ENCODE data around the gene PON1. TPM values are rescaled to one million over a fixed set of nuclear protein-coding genes. Genes with fewer than 3 reads are reported as not detected.

The PON1 gene
- total RNA-seq, 4 donors from 2014 or later = 0.31 TPM; not detected in 3

DNA sequence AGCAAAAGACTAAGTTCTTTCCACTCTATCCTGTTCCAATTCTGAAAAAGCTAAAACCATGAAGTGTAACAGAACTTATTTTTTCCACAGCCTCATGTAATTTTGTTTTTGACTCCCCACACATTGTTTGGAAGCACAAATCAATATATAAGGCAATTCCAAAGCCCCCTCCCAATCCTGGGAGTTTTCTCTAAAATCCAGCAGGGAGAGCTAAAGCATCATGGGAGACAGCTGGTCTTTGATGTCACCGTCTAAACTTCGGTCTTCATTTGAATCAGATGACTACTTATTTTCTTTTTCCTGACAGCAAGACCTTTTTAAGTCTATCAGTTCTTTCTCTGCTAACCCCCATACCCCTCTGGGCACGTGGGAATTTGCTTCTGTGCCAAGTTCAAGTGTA is 33.3 kb upstream of the PON1 start:
- Histone ChIP-seq H3K27me3 (no peaks in the 10 kb centered on the region), H3K9me3 (no peaks in the 10 kb centered on the region), H3K4me3 (no peak overlapping the region), H3K27ac (no peak overlapping the region), H3K4me1 (no peaks in the 10 kb centered on the region), H3K36me3 (no peaks in the 10 kb centered on the region)
- intact Hi-C loops (cut with DNase I; ENCODE audit: low total_unique reads) (no loop called here), in situ Hi-C loops (cut with MboI; ENCODE audit: low sequenced_read_pairs in 4 of 4) (no loop called here)
- ATAC-seq (no peak), DNase-seq (no peak)
- TF ChIP-seq, protein P1, sequence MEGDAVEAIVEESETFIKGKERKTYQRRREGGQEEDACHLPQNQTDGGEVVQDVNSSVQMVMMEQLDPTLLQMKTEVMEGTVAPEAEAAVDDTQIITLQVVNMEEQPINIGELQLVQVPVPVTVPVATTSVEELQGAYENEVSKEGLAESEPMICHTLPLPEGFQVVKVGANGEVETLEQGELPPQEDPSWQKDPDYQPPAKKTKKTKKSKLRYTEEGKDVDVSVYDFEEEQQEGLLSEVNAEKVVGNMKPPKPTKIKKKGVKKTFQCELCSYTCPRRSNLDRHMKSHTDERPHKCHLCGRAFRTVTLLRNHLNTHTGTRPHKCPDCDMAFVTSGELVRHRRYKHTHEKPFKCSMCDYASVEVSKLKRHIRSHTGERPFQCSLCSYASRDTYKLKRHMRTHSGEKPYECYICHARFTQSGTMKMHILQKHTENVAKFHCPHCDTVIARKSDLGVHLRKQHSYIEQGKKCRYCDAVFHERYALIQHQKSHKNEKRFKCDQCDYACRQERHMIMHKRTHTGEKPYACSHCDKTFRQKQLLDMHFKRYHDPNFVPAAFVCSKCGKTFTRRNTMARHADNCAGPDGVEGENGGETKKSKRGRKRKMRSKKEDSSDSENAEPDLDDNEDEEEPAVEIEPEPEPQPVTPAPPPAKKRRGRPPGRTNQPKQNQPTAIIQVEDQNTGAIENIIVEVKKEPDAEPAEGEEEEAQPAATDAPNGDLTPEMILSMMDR (IDR thresholded peaks at IDR 0.05 in 4 of 5, conservative IDR thresholded peaks at IDR 0.05 in 1 of 5) = no peak
- TF ChIP-seq POLR2A (IDR thresholded peaks at IDR 0.05) = no peak

DNA sequence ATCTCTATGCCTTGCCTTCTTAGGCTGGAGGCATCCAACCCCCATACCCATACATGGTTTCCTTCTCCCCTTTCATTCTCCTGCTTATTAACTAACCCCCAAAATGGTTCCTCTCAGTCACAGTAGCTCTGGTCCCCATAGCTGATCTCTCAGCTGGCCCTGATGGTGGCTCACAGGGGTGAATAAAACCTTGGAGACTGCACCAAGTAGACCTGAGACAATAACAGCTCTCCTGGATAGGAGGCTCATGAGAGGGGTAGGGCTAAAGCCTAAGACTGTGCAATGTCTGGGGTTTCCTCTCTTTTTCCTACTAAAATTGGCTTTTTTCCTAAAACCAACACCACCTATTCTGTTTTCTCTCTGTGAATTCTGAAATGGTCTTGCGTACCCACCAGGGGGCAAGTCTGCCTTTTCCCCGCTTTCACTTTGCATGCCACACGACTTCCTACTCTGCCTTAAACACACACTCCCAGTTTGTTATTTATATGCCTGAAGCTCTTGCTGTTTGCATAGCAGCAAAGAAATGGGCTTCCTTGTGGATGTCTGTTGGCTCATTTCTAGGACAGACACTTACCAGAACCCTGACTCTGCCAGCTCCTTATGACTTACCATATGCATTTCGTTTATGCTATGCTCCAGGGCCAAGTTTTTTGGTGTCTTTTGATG is 18.4 kb upstream of the PON1 start:
- Histone ChIP-seq H3K4me3 (no peak overlapping the region), H3K27ac (no peak overlapping the region), H3K4me1 (no peaks in the 10 kb centered on the region), H3K9me3 (no peaks in the 10 kb centered on the region), H3K27me3 (no peaks in the 10 kb centered on the region), H3K36me3 (no peaks in the 10 kb centered on the region)
- intact Hi-C loops (cut with DNase I; ENCODE audit: low total_unique reads) (no loop called here), in situ Hi-C loops (cut with MboI; ENCODE audit: low sequenced_read_pairs in 4 of 4) (no loop called here)
- DNase-seq (no peak), ATAC-seq (no peak)
- TF ChIP-seq POLR2A (IDR thresholded peaks at IDR 0.05) = no peak
- TF ChIP-seq, protein P1 (IDR thresholded peaks at IDR 0.05 in 4 of 5, conservative IDR thresholded peaks at IDR 0.05 in 1 of 5) = no peak

DNA sequence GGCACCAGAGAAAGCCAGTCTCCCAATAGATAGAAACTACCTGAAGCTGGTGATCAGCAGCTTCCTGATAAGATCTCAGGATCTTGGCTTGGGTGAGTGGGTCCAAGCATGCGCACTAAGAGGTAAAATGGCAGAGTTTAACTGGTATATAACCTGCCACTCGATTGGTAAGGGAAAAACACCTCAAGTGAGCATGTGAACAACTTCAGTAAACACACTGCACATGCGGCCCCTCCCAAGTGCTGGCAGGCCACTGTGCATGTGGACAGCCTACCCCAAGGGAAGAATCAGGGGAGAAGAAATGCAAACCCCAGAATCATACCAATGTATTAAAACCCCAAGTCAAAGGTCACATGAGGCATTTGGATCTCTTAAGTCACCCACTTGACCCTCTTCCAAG is 17.7 kb upstream of the PON1 start:
- no peak overlapping the region for H3K27ac ChIP-seq
- ATAC-seq (no peak), DNase-seq (no peak)
- H3K4me3 ChIP-seq = no peak overlapping the region
- no peaks in the 10 kb centered on the region for H3K36me3 ChIP-seq
- in situ Hi-C loops (cut with MboI; ENCODE audit: low sequenced_read_pairs in 4 of 4) (no loop called here), intact Hi-C loops (cut with DNase I; ENCODE audit: low total_unique reads) (no loop called here)
- TF ChIP-seq POLR2A (IDR thresholded peaks at IDR 0.05) = no peak
- TF ChIP-seq, protein P1 (IDR thresholded peaks at IDR 0.05 in 4 of 5, conservative IDR thresholded peaks at IDR 0.05 in 1 of 5) = no peak
- no peaks in the 10 kb centered on the region for H3K9me3 ChIP-seq
- no peaks in the 10 kb centered on the region for H3K4me1 ChIP-seq
- H3K27me3 ChIP-seq = no peaks in the 10 kb centered on the region

DNA sequence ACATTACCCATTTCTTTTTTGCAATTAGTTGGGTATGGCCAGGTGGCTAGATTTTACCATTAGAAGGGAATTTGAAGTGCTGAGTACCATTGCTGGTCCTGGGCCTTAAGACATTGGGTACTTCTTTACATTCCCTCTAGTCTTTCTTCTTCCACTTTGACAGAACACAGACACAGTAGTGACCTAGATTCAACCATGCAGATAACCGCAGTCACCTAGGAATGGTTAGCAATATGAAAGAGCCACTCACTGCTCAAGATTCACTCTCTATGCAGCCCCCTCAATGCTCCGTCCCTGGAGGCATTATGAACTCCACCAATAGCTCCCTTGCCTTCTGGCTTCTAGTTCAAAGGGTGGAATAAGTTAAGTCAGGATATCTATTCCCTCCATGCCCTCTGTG is 16.2 kb upstream of the PON1 start:
- TF ChIP-seq POLR2A (IDR thresholded peaks at IDR 0.05) = no peak
- TF ChIP-seq, protein P1 (IDR thresholded peaks at IDR 0.05 in 4 of 5, conservative IDR thresholded peaks at IDR 0.05 in 1 of 5) = no peak
- in situ Hi-C loops (cut with MboI; ENCODE audit: low sequenced_read_pairs in 4 of 4) = no loop called here
- Histone ChIP-seq H3K4me1 (no peaks in the 10 kb centered on the region), H3K27ac (no peak overlapping the region), H3K27me3 (no peaks in the 10 kb centered on the region), H3K4me3 (no peak overlapping the region), H3K9me3 (no peaks in the 10 kb centered on the region), H3K36me3 (no peaks in the 10 kb centered on the region)
- DNase-seq (no peak), ATAC-seq (no peak)
- intact Hi-C loops (cut with DNase I; ENCODE audit: low total_unique reads) = no loop called here

DNA sequence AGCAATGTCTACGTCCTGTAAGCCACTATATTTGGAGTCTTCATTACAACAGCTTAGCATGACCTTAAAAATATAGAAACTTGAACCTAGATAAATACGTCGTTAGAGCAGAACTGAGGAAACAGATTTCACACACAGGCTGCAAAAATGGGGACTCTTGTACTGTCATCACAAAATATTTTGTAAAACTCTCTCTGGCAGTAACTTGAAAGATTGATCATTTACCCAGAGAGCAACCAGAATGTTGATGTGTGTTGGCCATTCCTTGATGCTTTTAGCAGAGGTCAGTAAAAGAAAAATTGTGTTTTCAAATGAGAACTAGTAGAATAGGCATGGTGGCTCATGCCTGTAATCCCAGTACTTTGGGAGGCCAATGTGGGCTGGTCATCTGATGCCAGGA is 14.5 kb upstream of the PON1 start:
- Histone ChIP-seq H3K4me1 (no peaks in the 10 kb centered on the region), H3K4me3 (no peak overlapping the region), H3K27ac (no peak overlapping the region), H3K27me3 (no peaks in the 10 kb centered on the region), H3K36me3 (no peaks in the 10 kb centered on the region), H3K9me3 (no peaks in the 10 kb centered on the region)
- DNase-seq (no peak), ATAC-seq (no peak)
- no peak for TF ChIP-seq POLR2A (IDR thresholded peaks at IDR 0.05)
- TF ChIP-seq, protein P1 (IDR thresholded peaks at IDR 0.05 in 4 of 5, conservative IDR thresholded peaks at IDR 0.05 in 1 of 5) = no peak
- in situ Hi-C loops (cut with MboI; ENCODE audit: low sequenced_read_pairs in 4 of 4) (no loop called here), intact Hi-C loops (cut with DNase I; ENCODE audit: low total_unique reads) (no loop called here)

All from gastrocnemius medialis (tissue), 4 donors.